IPS-NIHi11 (cell line): ENCODE measurements around the gene PRM3.
A peak's percentile ranks its signal among the peaks of the same experiment; 100 is the strongest.

ENCODE experiments used
- DNase-seq: peaks from one replicate; pipeline ENCODE4 v3.0.0; 2012; ENCODE audit warnings: mixed read lengths, low spot score

The PRM3 gene

DNA sequence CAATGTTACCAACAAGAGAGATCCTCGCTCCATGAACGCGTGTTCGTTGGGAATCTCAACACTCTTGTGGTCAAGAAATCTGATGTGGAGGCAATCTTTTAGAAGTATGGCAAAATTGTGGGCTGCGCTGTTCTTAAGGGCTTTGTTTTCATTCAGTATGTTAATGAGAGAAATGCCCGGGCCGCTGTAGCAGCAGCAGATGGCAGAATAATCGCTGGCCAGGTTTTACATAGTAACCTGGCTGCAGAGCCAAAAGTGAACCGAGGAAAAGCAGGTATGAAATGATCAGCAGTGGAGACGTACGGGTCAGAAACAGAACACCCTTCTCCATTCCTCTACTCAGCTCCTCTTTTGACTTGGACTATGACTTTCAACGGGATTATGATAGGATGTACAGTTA, 30.8 kb downstream of the PRM3 start:
- no peak for DNase-seq

DNA sequence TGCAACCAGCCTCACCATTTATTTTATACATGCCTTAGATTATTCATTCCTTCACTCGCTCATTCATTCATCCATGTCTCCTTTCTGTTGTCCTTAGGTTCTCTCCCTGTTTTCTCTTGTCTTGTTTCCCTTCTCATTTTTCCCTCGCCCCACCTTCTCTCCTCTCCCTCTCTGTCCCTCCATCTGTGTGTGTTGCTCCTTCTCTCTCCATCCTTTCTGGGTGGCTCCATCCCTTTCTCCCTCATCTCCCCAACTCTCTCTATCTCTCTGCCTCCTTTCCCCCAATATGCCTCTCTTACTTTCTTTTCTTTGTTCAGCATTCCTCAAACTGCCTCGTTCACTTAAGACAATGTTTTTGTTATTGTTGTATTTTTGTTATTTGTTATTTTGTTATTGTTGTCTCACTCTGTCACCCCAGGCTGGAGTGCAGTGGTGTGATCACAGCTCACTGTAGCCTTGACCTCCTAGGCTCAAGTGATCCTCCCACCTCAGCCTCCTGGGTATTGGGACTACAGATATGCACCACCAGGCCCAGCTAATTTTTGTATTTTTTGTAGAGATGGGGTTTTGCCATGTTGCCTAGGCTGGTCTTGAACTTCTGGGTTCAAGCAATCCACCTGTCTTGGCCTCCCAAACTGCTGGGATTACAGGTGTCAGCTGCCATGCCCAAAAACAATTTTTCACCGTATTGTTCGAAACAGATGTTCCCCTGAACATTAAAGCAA, 31.8 kb downstream of the PRM3 start:
- DNase-seq = no peak

DNA sequence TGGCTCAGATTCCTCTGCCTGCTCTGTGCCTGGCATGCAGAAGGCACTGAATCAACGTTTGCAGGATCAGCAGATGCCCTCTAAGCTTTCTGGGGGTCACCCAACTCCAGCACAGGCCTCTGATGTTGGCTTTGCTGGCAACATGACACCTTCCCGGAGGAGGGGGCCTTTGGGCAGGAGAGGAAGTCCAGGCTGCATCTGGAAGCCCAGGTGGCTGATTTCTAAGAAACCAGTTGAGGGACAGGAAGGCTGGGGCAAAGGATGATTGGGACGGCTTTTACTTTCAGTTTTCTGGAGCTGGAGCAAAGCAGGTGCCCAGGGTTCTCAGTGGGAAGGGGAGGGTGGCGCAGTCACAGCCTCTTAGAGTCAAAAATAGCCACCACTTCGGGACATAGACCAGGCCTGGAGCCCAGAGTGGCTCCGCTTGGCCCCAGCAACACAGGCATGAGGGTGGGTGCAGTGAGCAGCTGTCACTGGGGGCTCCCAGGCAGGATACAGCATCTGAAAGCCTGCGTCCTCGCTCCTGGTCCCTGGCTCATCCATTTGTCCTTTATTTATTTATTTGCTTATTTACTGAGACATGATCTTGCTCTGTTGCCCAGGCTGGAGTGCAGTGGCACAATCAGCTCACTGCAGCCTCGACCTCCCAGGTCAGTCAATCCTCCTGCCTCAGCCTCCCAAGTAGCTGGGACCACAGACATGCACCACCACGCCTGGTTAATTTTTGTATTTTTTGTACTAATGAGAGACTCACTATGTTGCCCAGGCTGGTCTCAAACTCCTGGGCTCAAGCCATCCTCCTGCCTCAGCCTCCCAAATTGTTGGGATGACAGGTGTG, 32.6 kb downstream of the PRM3 start:
- no peak for DNase-seq

DNA sequence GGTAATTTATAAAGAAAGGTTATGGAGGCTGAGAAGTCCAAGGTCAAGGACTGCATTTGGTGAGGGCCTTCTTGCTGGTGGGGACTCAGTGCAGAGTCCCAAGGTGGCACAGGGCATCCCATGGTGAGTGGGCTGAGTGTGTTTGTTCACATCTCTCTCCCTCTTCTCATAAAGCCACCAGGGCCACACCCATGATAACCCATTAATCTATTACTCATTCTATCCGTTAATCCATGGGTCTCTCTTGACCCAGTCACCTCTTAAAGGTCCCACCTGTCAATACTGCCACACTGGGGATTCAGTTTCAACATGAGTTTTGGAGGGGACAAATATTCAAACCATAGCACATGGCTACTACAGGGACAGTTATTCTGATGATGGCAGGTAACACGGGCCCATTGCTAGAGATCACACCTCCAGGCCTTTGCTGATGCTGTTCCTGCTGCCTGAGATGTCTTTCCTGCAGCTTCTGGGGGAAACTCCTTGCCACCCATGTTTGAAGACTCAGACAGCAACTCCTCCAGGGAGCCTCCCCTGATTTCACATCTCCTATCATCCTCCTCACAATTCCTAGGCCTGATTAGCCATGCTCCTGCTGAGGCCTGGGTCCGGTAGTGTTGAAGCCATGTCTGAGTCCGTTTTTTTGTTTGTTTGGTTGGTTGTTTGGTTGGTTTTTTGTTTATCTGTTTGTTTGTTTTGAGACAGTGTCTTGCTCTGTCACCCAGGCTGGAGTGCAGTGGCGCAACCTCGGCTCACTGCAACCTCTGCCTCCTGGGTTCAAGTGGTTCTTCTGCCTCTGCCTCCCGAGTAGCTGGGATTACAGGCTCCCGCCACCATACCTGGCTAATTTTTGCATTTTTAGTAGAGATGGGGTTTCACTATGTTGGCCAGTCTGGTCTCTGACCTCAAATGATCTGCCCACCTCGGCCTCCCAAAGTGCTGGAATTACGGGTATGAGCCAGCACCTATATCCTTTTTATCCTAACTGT, 33.5 kb downstream of the PRM3 start:
- DNase-seq = no peak

DNA sequence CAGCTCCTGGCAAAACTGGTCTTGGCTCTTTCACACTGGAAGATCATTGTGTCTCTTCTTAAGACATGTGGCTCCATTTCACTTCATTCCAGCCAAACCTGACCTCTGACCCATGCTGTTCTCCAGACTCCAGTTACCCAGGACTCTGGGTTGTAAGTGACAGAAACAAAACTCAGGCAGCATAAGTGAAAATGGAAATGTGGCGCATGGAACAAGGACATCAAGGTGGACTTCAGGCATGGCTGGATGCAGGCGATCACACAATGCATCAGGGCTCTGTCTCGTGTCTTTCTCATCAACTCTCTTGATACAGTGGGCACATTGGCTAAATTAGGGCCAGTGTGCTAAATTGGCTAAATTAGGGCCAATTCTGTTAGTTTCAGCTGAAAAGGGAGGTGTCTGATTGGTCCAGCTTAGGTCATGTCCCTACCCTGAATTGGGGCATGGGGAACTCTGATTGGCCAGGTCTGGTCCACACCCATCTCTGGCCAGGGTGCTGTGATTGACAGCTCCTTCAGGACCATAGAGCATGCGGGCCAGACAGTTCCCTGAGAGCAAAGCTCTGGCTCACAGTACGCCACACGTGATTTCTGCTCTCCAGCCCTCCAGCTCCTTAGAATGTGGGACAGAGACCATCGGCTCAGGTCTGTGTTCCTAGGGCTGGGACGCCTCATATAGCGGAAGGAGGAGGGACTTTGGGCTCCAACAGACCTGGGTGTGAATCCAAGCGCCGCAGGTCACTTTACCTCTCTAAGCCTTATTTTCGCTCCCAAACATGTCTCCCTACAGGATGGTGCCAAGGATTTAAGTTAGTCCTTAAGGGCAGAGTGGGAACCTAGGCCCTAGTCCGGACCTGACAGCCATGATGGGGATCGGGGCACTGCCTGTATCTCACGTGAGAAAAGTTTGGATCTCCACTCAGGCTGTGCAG, 34.9 kb downstream of the PRM3 start:
- peak; percentile 72 for DNase-seq

DNA sequence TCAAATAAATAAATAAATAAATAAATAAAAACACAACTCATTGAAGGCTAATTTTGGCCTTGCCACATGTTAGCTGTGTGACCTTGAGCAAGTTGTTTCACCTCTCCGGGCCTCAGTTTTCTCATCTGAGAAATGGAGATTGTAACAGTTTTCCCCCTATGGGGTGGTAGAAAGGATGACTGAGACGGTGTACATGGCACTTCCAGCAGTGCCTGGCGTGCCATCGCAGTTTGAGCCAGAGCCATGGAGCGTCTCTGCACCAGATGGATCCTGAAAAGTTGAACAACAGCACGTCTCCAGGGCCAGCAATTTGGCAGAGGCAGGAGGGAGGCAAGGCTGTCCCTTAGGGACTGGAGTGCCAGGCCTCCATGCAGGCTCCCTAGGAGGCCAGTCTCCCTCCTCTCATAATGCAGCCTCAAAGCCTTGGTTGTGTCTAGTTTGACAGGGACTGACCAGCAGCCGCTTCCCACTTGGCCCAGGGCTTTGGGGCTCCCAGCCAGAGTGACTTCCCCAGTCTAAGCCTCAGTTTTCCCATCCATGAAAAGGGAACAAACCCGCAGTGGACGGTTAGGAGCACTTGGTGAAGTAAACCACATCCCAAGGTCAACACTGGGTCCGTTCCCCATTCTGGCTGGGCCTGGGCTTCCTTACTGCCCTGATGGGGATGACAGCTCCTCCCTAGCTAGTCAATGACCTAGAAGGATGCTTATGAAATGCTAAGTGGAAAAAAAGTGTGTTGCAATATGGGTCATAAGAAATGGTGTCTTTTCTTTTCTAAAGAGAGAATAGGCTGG, 36.8 kb downstream of the PRM3 start:
- DNase-seq = no peak

DNA sequence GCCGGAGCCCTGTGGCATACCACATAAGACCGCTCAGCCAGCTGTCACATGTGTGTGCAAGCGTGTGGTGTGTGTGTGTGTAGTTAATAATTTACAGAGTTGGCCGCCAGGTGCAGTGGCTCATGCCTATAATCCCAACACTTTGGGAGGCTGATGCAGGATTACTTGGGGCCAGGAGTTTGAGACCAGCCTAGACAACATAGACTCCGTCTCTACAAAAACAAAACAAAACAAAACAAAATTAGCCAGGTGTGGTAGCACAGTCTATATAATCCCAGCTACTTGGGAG, 37.8 kb downstream of the PRM3 start:
- no peak for DNase-seq

DNA sequence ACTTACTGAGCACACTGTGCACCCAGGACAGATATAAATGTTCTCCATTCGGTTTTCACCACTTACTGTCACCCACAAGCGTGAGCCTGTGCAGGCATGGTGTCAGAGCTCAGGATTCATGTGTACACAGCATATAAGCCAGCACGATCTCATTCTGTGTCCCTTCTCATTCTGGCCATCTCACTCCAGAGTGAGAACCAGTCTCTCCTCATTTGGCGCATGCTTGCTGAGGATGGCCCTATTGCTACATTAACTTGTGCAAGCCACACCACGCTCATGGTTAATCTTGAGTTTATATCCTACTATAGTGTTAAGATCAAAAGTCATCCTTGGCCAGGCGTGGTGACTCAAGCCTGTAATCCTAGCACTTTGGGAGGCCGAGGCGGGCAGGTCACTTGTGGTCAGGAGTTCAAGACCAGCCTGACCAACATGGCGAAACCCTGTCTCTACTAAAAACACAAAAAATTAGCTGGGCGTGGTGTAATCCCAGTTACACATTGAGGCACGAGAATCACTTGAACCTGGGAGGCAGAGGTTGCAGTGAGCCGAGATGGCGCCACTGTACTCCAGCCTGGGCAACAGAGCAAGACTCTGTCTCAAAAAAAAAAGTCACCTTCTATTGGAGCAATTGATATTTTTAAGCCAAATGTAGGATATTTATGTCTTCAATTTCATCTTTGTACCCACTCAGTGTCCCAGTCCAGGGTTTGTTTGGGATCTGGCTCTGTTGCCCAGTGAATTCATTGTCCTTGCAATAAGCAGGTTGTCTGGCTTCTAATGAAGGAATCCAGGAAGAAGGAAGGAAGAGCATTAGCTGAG, 38.3 kb downstream of the PRM3 start:
- no peak for DNase-seq

DNA sequence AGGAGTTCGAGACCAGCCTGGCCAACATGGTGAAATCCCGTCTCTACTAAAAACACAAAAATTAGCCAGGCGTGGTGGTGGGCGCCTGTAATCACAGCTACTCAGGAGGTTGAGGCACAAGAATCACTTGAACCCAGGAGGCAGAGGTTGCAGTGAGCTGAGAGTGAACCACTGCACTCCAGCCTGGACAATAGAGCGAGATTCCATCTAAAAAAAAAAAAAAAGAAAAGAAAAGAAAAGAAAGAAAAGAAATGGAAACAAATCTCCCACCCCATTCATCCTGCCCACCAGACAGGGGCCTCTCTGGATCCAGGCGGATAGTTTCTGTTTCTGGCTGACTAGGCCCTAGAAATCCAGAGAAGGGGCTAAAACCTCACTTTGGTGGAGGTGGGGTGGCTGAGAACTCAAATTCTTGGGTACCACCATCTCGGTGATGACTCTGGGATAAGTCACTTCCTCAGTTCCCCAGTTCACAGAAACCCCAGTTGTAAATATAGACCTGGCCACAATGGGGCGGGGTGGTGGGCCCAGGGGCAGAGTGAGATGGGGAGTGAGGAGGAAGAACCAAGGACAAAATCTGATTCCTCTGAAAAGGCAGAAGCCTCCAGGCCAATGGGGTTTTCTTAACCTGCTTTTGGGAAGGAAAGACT, 39.6 kb downstream of the PRM3 start:
- no peak for DNase-seq

DNA sequence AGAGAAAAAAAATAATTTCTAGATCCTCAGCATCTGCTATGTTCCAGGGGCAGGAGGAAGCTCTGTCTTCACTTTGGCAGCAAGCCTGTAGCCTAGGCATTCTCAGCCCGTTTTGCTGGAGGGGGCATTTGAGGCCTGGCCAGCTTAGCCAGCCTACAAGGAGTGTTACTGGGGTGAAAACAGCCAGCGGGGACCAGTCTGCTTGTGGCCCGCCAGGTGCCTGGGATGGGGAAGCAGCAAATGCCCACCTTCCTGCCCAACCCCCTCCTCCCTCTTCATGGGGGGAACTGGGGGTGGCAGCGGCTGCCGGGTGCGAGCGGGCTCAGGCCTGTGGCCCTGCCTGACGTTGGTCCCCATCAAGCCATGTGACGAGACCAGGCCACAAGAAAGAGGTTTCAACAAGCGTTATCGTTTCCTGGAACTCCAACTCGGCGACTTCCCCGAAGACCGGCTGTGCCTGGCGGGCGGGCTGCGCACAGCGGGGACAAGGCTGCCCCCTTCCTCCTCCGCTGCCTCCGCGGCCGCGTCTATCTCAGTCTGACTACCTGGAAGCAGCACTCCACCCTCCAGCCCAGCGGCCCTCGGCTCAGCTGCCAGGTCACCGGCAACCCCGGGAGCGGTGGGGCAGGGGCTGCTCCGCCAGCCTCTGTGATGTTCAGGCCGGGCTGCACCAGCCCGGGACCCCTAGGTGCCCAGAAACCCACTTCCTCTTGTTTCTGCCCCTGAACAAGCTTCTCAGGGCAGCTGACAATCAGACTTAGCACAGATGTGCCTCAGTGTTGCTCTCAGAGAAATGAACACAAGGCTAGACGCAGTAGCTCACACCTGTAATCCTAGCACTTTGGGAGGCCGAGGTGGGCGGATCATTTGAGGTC, 40.3 kb downstream of the PRM3 start:
- peak; percentile 64 for DNase-seq

DNA sequence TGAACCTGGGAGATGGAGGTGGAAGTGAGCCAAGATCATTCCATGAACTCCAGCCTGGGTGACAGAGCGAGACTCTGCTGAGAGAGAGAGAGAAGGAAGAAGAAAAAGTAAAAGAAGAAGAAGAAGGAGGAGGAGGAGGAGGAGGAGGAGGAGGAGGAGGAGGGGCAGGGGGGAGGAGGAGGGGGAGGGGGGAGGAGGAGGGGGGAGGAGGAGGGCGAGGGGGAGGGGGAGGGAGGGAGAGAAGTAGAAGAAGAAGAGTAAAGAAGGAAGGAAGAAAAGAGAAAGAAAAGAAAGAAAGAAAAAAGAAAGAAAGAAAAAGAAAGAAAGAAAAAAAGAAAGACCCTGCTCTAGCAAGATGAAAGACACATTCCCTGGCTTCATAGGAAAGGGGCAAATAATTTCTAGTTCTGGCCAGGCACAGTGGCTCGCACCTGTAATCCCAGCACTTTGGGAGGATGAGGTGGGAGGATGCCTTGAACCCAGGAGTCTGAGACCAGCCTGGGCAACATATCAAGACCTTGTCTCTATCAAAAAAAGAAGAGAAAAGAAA, 41.1 kb downstream of the PRM3 start:
- DNase-seq = no peak

DNA sequence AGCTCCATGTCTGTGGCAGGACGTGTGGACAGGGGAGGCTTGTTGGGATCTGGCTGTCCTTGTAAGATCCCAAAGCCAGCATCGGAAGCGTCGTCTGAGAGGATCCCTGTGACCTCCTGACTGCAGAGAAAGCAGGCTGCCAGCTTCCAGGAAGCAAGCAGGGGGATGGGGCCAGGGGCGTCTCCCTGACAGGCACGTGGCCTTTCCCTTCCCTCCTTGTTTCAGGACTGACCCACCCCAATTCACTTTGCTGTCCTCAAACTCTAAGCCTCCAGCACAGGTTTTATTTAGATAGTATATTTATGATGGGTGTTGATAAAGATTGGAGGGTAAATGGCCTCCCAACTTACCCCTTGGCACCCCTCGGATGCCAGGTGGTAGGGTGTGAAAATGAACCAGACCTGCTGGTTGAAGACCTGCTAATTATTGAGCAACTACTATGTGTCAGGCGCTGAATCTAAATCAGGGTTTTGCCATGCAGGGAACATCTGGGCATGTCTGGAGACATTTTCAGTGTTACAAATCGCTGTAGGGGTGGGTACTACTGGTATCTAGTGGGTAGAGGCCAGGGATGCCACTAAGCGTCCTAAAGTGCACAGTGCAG, 42.0 kb downstream of the PRM3 start:
- no peak for DNase-seq

DNA sequence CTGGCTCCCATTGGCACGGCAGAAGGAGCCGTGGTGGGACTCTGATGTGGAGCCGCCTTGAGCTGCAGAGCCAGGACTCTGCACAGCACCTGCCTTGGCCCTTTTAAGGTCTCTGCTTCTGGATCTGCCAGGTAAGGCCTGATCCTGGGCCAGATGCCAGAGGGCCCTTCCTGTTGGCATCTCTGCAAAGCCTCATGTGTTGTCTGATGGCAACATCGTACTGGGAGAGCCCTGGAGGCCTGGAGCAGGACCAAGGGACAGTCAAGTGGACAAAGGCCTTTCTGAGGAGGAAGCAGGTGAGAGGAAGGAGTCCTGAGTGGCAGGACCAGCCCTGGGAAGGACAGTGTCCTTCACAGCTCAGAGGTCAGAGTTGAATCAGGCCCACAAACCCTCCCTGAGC, 43.5 kb downstream of the PRM3 start:
- DNase-seq = no peak

DNA sequence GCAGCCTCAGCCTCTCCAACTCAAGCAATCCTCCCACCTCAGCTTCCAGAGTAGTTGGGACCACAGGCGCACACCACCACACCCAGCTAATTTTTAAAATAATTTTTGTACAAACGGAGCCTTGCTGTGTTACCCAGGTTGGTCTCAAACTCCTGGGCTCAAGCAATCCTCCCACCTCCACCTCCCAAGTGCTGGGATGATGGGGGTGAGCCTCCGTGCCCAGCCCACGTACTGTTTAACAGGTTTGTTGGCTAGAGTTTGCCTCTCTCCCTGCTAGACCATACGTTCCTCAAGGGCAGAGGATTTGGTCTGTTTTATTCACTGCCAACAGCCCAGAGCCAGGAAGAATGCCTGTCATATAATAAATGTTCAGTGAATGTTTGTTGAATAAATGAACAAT, 44.0 kb downstream of the PRM3 start:
- no peak for DNase-seq

DNA sequence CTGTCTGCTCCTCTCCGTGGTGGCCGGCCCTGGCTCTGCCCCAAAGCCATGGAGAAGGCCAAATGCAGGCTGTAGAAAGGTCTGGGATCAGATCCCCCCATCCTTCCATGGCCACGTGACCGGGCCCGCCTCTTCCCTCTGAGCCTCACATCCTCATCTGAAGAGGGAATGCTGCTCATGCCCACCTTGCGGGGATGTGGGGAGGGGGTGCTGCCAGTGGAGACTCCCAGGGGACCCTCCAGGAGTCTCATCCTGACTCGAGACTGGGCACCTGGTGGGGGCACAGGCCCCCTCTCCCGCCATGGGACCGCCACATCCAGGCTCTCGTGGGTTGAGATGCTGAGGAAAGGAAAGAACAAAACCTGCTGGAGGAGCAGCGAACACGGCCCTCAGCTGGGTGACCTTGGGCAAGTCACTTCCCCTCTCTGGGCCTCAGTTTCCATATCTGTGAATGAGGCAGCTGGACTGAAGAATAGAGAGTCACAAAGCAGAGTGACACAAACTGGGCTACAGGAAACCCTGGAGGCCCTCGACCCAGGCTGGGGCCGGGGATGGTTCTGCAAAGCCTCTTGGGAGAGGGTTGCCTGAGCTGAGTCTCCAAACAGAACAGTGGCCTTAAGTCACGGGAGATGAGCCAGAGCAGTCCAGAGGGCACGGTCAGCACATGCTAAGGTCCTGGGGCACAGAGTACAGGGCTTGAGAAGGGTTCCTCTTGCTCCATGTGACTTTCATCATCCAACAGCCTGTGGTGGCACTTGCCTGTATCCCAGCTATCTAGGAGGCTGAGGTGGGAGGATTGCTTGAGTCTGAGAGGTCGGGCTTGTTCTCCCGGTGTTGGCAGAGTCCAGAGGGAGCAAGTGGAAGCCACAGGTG, 47.5 kb downstream of the PRM3 start:
- no peak for DNase-seq

DNA sequence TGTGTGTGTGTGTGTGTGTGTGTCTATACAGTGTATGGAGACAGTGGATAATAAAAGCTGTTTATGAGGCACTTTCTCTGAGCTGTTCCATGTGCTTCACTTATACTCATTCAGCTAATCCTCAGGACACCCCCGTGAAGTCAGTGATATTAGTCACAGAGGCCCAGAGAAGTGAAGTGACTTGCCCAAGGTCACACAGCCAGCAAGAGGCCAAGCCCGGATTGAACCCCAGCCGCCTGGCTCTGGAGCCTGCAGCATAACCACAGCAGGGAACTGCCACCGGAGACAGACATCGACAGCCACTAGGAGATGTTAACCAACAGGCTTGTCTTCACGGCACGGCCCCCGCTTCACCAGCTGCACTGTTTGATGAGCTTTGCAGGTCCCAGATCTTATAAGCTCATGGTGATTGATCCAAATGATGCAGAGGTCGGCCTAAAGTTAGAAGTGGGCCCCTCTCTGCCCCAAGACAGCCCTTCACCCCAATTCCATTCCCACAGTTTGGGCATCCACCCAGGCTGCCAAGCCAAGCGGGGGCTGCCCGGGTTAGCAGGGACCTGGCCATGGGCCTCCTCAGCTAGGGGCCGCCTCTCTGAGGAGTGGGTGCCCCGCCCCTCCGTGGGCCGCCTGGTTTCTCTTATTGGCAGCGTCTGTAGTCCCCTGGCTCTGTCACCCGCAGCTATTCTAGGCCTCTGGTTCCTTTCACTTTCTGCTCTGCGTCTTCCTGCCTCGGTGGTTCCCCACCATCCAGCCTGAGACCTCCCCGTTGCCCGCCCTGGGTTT, 48.3 kb downstream of the PRM3 start:
- no peak for DNase-seq
